SK-N-SH (cell line): Measurements from ENCODE around the gene ERC2. TPM values are rescaled to one million over a fixed set of nuclear protein-coding genes. Genes with fewer than 3 reads are reported as not detected.
A peak's percentile ranks its signal among the peaks of the same experiment; 100 is the strongest.

Source experiments
- CTCF ChIA-PET: fragments of 300-600, 350-600 bp; formaldehyde crosslinking; extraction: SDS; loops from one replicate; lab custom pipeline; 2021; lab: Yijun Ruan, JAX
- POLR2A ChIA-PET: fragments of 350-600 bp; sonication (Branson Sonifier 250); formaldehyde crosslinking; extraction: SDS; loops from one replicate; lab custom pipeline; 2020; ENCODE audit warnings: antibody characterized with exemption, inconsistent platforms; lab: Yijun Ruan, JAX
- DNase-seq: peaks from one replicate; pipeline ENCODE4 v3.0.0; 2012
- H2AFZ ChIP-seq: fragments of 200-600 bp; sonication (generic); 2 replicates; pipeline ENCODE4 v1.8.1; 2016; ENCODE audit warnings: antibody characterized with exemption, mild to moderate bottlenecking, low read depth
- H3F3A ChIP-seq: fragments of 200-600 bp; sonication (generic); replicated peaks from 2 replicates; pipeline ENCODE3; 2016; ENCODE audit warnings: antibody characterized with exemption, mild to moderate bottlenecking; ENCODE audit not compliant: insufficient read depth
- H3K27ac ChIP-seq, 2 experiments: fragments of 200-500 bp in 1 of 2; fragments of 200-600 bp in 1 of 2; sonication (Bioruptor generic) in 1 of 2; sonication (generic), shearing (Covaris generic) in 1 of 2; 2 replicates each; pipeline versions ENCODE4 v1.5.1 to v1.6.1; 2014 to 2016; ENCODE audit warnings: low read depth in 2 of 2, inconsistent platforms in 1 of 2, low read length in 1 of 2, mild to moderate bottlenecking in 1 of 2, mixed read lengths in 1 of 2
- H3K27me3 ChIP-seq: fragments of 200-600 bp; sonication (generic), shearing (Covaris generic); 2 replicates; pipeline ENCODE4 v1.6.1; 2016; ENCODE audit warnings: mixed run types; ENCODE audit not compliant: insufficient read depth
- H3K36me3 ChIP-seq, 2 experiments: fragments of 200-500 bp in 1 of 2; fragments of 200-600 bp in 1 of 2; sonication (Bioruptor generic) in 1 of 2; sonication (generic) in 1 of 2; replicated peaks in 1 of 2; 2 replicates each; pipeline versions ENCODE3 to v1.5.1; 2014 to 2016; ENCODE audit warnings: low read length in 1 of 2, mild to moderate bottlenecking in 1 of 2; ENCODE audit not compliant: insufficient read depth in 2 of 2, control insufficient read depth in 1 of 2
- H3K4me1 ChIP-seq, 2 experiments: fragments of 200-500 bp in 1 of 2; fragments of 200-600 bp in 1 of 2; sonication (Bioruptor generic) in 1 of 2; sonication (generic), shearing (Covaris generic) in 1 of 2; 2 replicates each; pipeline versions ENCODE4 v1.5.1 to v1.6.1; 2014 to 2016; ENCODE audit warnings: low read depth in 1 of 2, low read length in 1 of 2, mixed run types in 1 of 2; ENCODE audit not compliant: insufficient read depth in 2 of 2, control insufficient read depth in 1 of 2
- H3K4me2 ChIP-seq: fragments of 200-600 bp; sonication (generic), shearing (Covaris generic); 2 replicates; pipeline ENCODE4 v1.6.1; 2017; ENCODE audit warnings: mixed run types
- H3K4me3 ChIP-seq, 2 experiments: fragments of 200-500 bp in 1 of 2; fragments of 200-600 bp in 1 of 2; sonication (Bioruptor generic) in 1 of 2; sonication (generic), shearing (Covaris generic) in 1 of 2; 2 replicates each; pipeline versions ENCODE4 v1.5.1 to v1.8.1; 2014 to 2016; ENCODE audit warnings: low read depth in 2 of 2, inconsistent platforms in 1 of 2, low read length in 1 of 2, mild to moderate bottlenecking in 1 of 2, mixed read lengths in 1 of 2, moderate library complexity in 1 of 2
- H3K79me2 ChIP-seq: fragments of 200-600 bp; sonication (generic); 2 replicates; pipeline ENCODE4 v1.8.1; 2017; ENCODE audit warnings: mild to moderate bottlenecking; ENCODE audit not compliant: insufficient read depth
- H3K9ac ChIP-seq: fragments of 200-600 bp; sonication (generic); 2 replicates; pipeline ENCODE4 v1.6.1; 2017; ENCODE audit warnings: mixed run types
- H3K9me2 ChIP-seq: fragments of 200-600 bp; sonication (generic); 2 replicates; pipeline ENCODE4 v1.6.1; 2017; ENCODE audit warnings: mixed run types
- H3K9me3 ChIP-seq: fragments of 200-600 bp; sonication (generic); 2 replicates; pipeline ENCODE4 v1.6.1; 2017; ENCODE audit warnings: mixed run types, mild to moderate bottlenecking, moderate library complexity
- H4K20me1 ChIP-seq: fragments of 200-600 bp; sonication (generic); 2 replicates; pipeline ENCODE4 v1.6.1; 2017; ENCODE audit warnings: mild to moderate bottlenecking, mixed run types; ENCODE audit not compliant: insufficient read depth
- ELF1 ChIP-seq: IDR thresholded peaks from 2 replicates; pipeline ENCODE4 v1.4.0; 2012
- EP300 ChIP-seq, 2 experiments: IDR thresholded peaks; 2 replicates each; pipeline versions ENCODE4 v1.4.0 to v1.6.1; 2012; ENCODE audit warnings: borderline replicate concordance in 1 of 2, low read depth in 1 of 2, low read length in 1 of 2
- EZH2phosphoT487 ChIP-seq: fragments of 200-600 bp; sonication (generic); IDR thresholded peaks from 2 replicates; pipeline ENCODE4 v1.6.1; 2017; ENCODE audit warnings: low read depth, mixed run types, mild to moderate bottlenecking, antibody characterized with exemption, moderate library complexity, borderline replicate concordance
- FOSL2 ChIP-seq: IDR thresholded peaks from 2 replicates; pipeline ENCODE4 v1.4.0; 2012; ENCODE audit warnings: low read depth, mild to moderate bottlenecking, moderate library complexity, borderline replicate concordance
- FOXM1 ChIP-seq: IDR thresholded peaks from 2 replicates; pipeline ENCODE4 v1.4.0; 2012; ENCODE audit warnings: low read depth, mild to moderate bottlenecking
- GABPA ChIP-seq: IDR thresholded peaks from 2 replicates; pipeline ENCODE4 v1.4.0; 2012; ENCODE audit warnings: low read depth, mild to moderate bottlenecking
- GATA2 ChIP-seq: sonication (generic); formaldehyde crosslinking; IDR thresholded peaks from 2 replicates; pipeline ENCODE4 v1.5.0; 2020; ENCODE audit warnings: mild to moderate bottlenecking, missing genetic modification reagents
- NFIC ChIP-seq: IDR thresholded peaks from 2 replicates; pipeline ENCODE4 v1.4.0; 2012; ENCODE audit warnings: borderline replicate concordance
- NRF1 ChIP-seq: IDR thresholded peaks from 2 replicates; pipeline ENCODE4 v1.6.1; 2012; ENCODE audit warnings: low read depth, mild to moderate bottlenecking, low read length
- RAD21 ChIP-seq: IDR thresholded peaks from 2 replicates; pipeline ENCODE4 v1.6.1; 2012; ENCODE audit warnings: mild to moderate bottlenecking, low read length
- RXRA ChIP-seq: IDR thresholded peaks from 2 replicates; pipeline ENCODE4 v1.4.0; 2012; ENCODE audit warnings: low read depth, mild to moderate bottlenecking, borderline replicate concordance
- SIN3A ChIP-seq: IDR thresholded peaks from 2 replicates; pipeline ENCODE4 v1.6.1; 2012; ENCODE audit warnings: low read depth, mild to moderate bottlenecking, low read length, moderate library complexity, borderline replicate concordance
- TAF1 ChIP-seq: IDR thresholded peaks from 2 replicates; pipeline ENCODE4 v1.6.1; 2012; ENCODE audit warnings: low read depth, mild to moderate bottlenecking, low read length, moderate library complexity, borderline replicate concordance
- TCF12 ChIP-seq: IDR thresholded peaks from 2 replicates; pipeline ENCODE4 v1.4.0; 2012
- TEAD4 ChIP-seq: IDR thresholded peaks from 2 replicates; pipeline ENCODE4 v1.4.0; 2012; ENCODE audit warnings: mild to moderate bottlenecking, borderline replicate concordance; ENCODE audit not compliant: insufficient read depth
- YY1 ChIP-seq: IDR thresholded peaks from 2 replicates; pipeline ENCODE4 v1.4.0; 2012; ENCODE audit warnings: low read depth, mild to moderate bottlenecking
- WGBS: methylation state at CpG from one replicate; pipeline ENCODE4 v1.1.6; 2017; ENCODE audit warnings: low lambda C conversion rate; 5-methylcytosine and 5-hydroxymethylcytosine counted together
- polyA plus RNA-seq, 3 experiments: library from polyadenylated mRNA; depleted of rRNA; stranded (reverse); fragments of >200 nt; gene quantifications; 2 replicates each; pipeline ENCODE4 v1.2.3, GENCODE V29; 2012
- TF ChIP-seq, protein P1 (sequence below): fragments of 200-600 bp; sonication (generic); IDR thresholded peaks from 2 replicates; pipeline ENCODE4 v1.6.1; 2017; ENCODE audit warnings: antibody characterized with exemption, mild to moderate bottlenecking, moderate library complexity
- TF ChIP-seq, protein P2 (sequence below): IDR thresholded peaks from 2 replicates; pipeline ENCODE4 v1.4.0; 2012; ENCODE audit warnings: low read depth, borderline replicate concordance
- TF ChIP-seq, protein P3 (sequence below): IDR thresholded peaks from 2 replicates; pipeline ENCODE4; 2012
- TF ChIP-seq, protein P4 (sequence below): IDR thresholded peaks from 2 replicates; pipeline ENCODE4 v1.4.0; 2012; ENCODE audit warnings: low read depth, borderline replicate concordance

ERC2 gene
- polyA plus RNA-seq, 1 of the 3 experiments (the other 2 are of a cell fraction): 1.6 TPM

DNA sequence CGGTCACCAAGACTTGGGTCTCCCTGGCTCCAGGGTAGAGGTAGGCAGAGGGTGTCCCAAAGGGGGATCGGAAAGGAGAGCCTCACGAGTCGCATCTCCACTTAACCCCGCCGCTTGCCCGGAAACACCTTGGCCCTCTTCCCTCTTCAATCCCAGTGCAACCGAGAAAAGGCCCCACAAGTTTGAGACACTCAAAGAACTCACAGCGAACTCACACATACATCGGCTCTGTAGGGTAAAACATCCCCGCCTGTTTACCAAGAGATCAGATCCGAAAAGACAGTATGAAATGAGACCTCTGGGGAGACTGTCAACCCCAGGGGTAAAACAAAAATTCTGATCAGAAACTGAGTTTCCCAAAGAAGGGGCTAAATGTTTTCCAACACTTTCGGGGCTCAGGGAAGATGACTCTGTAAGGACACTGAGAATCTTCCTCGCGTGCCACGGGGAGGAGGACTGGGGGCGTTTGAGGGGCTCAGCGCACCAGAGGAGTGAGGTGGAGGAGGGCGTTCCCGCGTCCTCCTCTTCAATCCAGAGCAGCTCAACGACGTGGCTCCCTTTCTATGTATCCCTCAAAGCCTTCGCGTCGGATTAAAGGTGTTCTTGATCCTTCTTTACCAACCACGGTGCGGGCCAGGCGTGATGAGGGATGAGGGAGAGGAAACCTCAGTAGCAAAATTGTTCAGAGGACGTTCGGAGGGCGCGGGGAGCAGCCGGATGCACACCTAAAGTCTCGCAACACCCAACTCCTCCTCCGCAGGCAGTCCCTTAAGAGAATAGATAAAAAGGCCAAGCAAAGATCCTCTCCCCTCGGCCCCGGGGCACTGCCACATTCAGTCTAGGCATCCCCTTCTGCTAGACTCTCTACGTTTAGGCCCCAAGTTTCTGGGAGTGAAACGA is 984.8 kb downstream of the ERC2 start:
- 93% methylated on average over 38 of the region's 40 CpGs for WGBS

More for the DNA sequence above, 984.8 kb downstream of the ERC2 start:
- Histone ChIP-seq H4K20me1 (no peaks in the 10 kb centered on the region), H3K4me3 (peak overlapping the region in 1 of 2 experiments; percentile 83; a peak in 1 of 4 replicates), H3K79me2 (peaks cover 95% of the 10 kb centered on the region), H3K36me3 (peaks cover 11 to 14% of the 10 kb centered on the region in 2 experiments), H2AFZ (no peak overlapping the region), H3K27ac (peak overlapping the region in 1 of 2 experiments; percentile 88; a peak in 1 of 4 replicates), H3K4me2 (peak overlapping the region; percentile 98), H3K4me1 (peaks cover 0 to 24% of the 10 kb centered on the region in 2 experiments; a peak in 2 of 4 replicates), H3K9me3 (no peaks in the 10 kb centered on the region), H3K9me2 (no peaks in the 10 kb centered on the region), H3K9ac (0 out of 2 replicates have a peak overlapping the region, but pooled peaks have one; percentile 96), H3F3A (peaks cover 4% of the 10 kb centered on the region), H3K27me3 (no peaks in the 10 kb centered on the region)
- POLR2A ChIA-PET: no interaction called here
- no peak for DNase-seq
- TF ChIP-seq, protein P1, sequence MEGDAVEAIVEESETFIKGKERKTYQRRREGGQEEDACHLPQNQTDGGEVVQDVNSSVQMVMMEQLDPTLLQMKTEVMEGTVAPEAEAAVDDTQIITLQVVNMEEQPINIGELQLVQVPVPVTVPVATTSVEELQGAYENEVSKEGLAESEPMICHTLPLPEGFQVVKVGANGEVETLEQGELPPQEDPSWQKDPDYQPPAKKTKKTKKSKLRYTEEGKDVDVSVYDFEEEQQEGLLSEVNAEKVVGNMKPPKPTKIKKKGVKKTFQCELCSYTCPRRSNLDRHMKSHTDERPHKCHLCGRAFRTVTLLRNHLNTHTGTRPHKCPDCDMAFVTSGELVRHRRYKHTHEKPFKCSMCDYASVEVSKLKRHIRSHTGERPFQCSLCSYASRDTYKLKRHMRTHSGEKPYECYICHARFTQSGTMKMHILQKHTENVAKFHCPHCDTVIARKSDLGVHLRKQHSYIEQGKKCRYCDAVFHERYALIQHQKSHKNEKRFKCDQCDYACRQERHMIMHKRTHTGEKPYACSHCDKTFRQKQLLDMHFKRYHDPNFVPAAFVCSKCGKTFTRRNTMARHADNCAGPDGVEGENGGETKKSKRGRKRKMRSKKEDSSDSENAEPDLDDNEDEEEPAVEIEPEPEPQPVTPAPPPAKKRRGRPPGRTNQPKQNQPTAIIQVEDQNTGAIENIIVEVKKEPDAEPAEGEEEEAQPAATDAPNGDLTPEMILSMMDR: no peak
- no peak for TF ChIP-seq YY1
- TF ChIP-seq NRF1: no peak
- TF ChIP-seq FOXM1: no peak
- no peak for TF ChIP-seq EP300 (IDR thresholded peaks at IDR 0.05; ENCODE audit: borderline replicate concordance in 1 of 2, low read depth in 1 of 2, low read length in 1 of 2)
- TF ChIP-seq TEAD4: no peak
- no peak for TF ChIP-seq GABPA
- no peak for TF ChIP-seq SIN3A
- no peak for TF ChIP-seq TAF1
- no peak for TF ChIP-seq ELF1
- no peak for TF ChIP-seq FOSL2
- TF ChIP-seq NFIC: no peak
- TF ChIP-seq TCF12: no peak
- no peak for TF ChIP-seq RAD21
- TF ChIP-seq, protein P2, sequence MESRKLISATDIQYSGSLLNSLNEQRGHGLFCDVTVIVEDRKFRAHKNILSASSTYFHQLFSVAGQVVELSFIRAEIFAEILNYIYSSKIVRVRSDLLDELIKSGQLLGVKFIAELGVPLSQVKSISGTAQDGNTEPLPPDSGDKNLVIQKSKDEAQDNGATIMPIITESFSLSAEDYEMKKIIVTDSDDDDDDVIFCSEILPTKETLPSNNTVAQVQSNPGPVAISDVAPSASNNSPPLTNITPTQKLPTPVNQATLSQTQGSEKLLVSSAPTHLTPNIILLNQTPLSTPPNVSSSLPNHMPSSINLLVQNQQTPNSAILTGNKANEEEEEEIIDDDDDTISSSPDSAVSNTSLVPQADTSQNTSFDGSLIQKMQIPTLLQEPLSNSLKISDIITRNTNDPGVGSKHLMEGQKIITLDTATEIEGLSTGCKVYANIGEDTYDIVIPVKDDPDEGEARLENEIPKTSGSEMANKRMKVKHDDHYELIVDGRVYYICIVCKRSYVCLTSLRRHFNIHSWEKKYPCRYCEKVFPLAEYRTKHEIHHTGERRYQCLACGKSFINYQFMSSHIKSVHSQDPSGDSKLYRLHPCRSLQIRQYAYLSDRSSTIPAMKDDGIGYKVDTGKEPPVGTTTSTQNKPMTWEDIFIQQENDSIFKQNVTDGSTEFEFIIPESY: no peak
- no peak for TF ChIP-seq RXRA
- no peak for TF ChIP-seq GATA2 (CRISPR knock-in tag)
- TF ChIP-seq, protein P3, sequence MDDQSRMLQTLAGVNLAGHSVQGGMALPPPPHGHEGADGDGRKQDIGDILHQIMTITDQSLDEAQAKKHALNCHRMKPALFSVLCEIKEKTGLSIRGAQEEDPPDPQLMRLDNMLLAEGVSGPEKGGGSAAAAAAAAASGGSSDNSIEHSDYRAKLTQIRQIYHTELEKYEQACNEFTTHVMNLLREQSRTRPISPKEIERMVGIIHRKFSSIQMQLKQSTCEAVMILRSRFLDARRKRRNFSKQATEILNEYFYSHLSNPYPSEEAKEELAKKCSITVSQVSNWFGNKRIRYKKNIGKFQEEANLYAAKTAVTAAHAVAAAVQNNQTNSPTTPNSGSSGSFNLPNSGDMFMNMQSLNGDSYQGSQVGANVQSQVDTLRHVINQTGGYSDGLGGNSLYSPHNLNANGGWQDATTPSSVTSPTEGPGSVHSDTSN: no peak
- TF ChIP-seq EZH2phosphoT487: no peak
- TF ChIP-seq, protein P4, sequence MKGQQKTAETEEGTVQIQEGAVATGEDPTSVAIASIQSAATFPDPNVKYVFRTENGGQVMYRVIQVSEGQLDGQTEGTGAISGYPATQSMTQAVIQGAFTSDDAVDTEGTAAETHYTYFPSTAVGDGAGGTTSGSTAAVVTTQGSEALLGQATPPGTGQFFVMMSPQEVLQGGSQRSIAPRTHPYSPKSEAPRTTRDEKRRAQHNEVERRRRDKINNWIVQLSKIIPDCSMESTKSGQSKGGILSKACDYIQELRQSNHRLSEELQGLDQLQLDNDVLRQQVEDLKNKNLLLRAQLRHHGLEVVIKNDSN: no peak
- CTCF ChIA-PET: interaction anchor here (1.0 to 4.1 kb wide), 3 partner anchors 10 to 768 kb away, joined by 3 to 24 read pairs (median 5); no protein-coding TSS in a partner anchor
